ENCODE results near the gene GRAMD2A.

The GRAMD2A gene

GRCh38 chr15:72161361-72162132, 36.0 kb downstream of the GRAMD2A start:
- TF ChIP-seq, protein P1, sequence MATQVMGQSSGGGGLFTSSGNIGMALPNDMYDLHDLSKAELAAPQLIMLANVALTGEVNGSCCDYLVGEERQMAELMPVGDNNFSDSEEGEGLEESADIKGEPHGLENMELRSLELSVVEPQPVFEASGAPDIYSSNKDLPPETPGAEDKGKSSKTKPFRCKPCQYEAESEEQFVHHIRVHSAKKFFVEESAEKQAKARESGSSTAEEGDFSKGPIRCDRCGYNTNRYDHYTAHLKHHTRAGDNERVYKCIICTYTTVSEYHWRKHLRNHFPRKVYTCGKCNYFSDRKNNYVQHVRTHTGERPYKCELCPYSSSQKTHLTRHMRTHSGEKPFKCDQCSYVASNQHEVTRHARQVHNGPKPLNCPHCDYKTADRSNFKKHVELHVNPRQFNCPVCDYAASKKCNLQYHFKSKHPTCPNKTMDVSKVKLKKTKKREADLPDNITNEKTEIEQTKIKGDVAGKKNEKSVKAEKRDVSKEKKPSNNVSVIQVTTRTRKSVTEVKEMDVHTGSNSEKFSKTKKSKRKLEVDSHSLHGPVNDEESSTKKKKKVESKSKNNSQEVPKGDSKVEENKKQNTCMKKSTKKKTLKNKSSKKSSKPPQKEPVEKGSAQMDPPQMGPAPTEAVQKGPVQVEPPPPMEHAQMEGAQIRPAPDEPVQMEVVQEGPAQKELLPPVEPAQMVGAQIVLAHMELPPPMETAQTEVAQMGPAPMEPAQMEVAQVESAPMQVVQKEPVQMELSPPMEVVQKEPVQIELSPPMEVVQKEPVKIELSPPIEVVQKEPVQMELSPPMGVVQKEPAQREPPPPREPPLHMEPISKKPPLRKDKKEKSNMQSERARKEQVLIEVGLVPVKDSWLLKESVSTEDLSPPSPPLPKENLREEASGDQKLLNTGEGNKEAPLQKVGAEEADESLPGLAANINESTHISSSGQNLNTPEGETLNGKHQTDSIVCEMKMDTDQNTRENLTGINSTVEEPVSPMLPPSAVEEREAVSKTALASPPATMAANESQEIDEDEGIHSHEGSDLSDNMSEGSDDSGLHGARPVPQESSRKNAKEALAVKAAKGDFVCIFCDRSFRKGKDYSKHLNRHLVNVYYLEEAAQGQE (IDR thresholded peaks at IDR 0.05; ENCODE audit: insufficient read depth in 1 of 2, low read depth in 2 of 2, low read length in 2 of 2) = no peak
- TF ChIP-seq SIN3A (IDR thresholded peaks at IDR 0.05; ENCODE audit: borderline replicate concordance, insufficient read depth, low read length) (no peak), TAF1 (IDR thresholded peaks at IDR 0.05; ENCODE audit: borderline replicate concordance, insufficient read depth, low read length) (no peak), POLR2AphosphoS5 (IDR thresholded peaks at IDR 0.05; ENCODE audit: low read depth, low read length) (no peak), FOXP2 (optimal IDR thresholded peaks at IDR 0.05; ENCODE audit: borderline replicate concordance, extremely low read depth, extremely low read length, insufficient read depth) (no peak)

GRCh38 chr15:72160696-72161245, 36.8 kb downstream of the GRAMD2A start:
- no peak for TF ChIP-seq TAF1 (IDR thresholded peaks at IDR 0.05; ENCODE audit: borderline replicate concordance, insufficient read depth, low read length)
- no peak for TF ChIP-seq FOXP2 (optimal IDR thresholded peaks at IDR 0.05; ENCODE audit: borderline replicate concordance, extremely low read depth, extremely low read length, insufficient read depth)
- no peak for TF ChIP-seq SIN3A (IDR thresholded peaks at IDR 0.05; ENCODE audit: borderline replicate concordance, insufficient read depth, low read length)
- no peak for TF ChIP-seq POLR2AphosphoS5 (IDR thresholded peaks at IDR 0.05; ENCODE audit: low read depth, low read length)
- TF ChIP-seq, protein P1 (IDR thresholded peaks at IDR 0.05; ENCODE audit: insufficient read depth in 1 of 2, low read depth in 2 of 2, low read length in 2 of 2) = no peak

GRCh38 chr15:72156928-72157327, 40.7 kb downstream of the GRAMD2A start:
- TF ChIP-seq, protein P1 (IDR thresholded peaks at IDR 0.05; ENCODE audit: insufficient read depth in 1 of 2, low read depth in 2 of 2, low read length in 2 of 2) = no peak
- TF ChIP-seq TAF1 (IDR thresholded peaks at IDR 0.05; ENCODE audit: borderline replicate concordance, insufficient read depth, low read length) = no peak
- no peak for TF ChIP-seq POLR2AphosphoS5 (IDR thresholded peaks at IDR 0.05; ENCODE audit: low read depth, low read length)
- TF ChIP-seq FOXP2 (optimal IDR thresholded peaks at IDR 0.05; ENCODE audit: borderline replicate concordance, extremely low read depth, extremely low read length, insufficient read depth) = no peak
- TF ChIP-seq SIN3A (IDR thresholded peaks at IDR 0.05; ENCODE audit: borderline replicate concordance, insufficient read depth, low read length) = no peak

- TF ChIP-seq POLR2AphosphoS5 (IDR thresholded peaks at IDR 0.05; ENCODE audit: low read depth, low read length) (no peak), TAF1 (IDR thresholded peaks at IDR 0.05; ENCODE audit: borderline replicate concordance, insufficient read depth, low read length) (no peak), SIN3A (IDR thresholded peaks at IDR 0.05; ENCODE audit: borderline replicate concordance, insufficient read depth, low read length) (no peak), FOXP2 (optimal IDR thresholded peaks at IDR 0.05; ENCODE audit: borderline replicate concordance, extremely low read depth, extremely low read length, insufficient read depth) (no peak)
- TF ChIP-seq, protein P1 (IDR thresholded peaks at IDR 0.05; ENCODE audit: insufficient read depth in 1 of 2, low read depth in 2 of 2, low read length in 2 of 2) = no peak
These were observed 41.7 kb downstream of the GRAMD2A start for GRCh38 chr15:72155635-72156616.
